Suprapubic skin (tissue), 3 donors: ENCODE results near the gene SLC16A3.

Source experiments
- EP300 ChIP-seq: sonication (generic); formaldehyde crosslinking; IDR thresholded peaks from one replicate; pipeline ENCODE4 v1.6.1; 2017; ENCODE audit warnings: antibody characterized with exemption
- POLR2A ChIP-seq, 2 donors: fragments of 450-650 bp; IDR thresholded peaks; one replicate each; pipeline ENCODE4 v1.6.1; 2017; ENCODE audit warnings: antibody characterized with exemption in 2 of 2, mild to moderate bottlenecking in 2 of 2, moderate library complexity in 2 of 2
- TF ChIP-seq, protein P1 (sequence below), 2 donors: fragments of 200-600 bp in 1 of 2; fragments of 450-650 bp in 1 of 2; sonication (generic) in 1 of 2; IDR thresholded peaks; one replicate each; pipeline ENCODE4 v1.5.1; 2016 to 2019; ENCODE audit warnings: antibody characterized with exemption in 2 of 2, mild to moderate bottlenecking in 1 of 2, moderate library complexity in 1 of 2

DNA sequence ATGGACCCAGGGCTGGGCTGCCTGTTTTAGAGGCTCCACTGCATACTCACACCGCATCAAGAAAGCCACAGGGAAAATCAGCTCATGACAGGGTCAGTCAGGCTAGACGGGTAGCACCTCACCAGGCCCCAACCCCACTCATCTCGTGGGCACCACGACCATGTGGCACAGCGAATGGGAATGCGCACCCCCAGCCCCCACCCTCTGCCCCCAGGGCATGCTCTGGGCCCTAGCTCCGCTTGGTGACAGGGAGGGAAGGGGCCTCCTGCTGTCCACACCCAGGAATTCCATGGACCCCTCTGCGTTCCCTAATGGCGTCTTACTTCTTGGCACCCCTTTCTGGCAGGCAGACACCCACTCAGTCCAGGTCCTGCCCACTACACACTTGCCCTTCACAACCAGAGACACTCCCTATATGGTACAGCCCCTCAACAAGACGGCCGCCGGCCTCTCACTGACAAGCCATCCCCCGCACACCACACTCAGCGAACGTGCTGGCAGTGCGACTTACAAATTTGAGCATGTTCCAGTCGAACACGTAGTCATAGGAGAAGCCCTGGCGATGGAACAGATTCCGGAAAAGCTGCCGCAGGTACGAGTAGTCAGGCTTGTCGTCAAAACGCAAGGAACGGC, 22.1 kb downstream of the SLC16A3 start:
- TF ChIP-seq, protein P1, sequence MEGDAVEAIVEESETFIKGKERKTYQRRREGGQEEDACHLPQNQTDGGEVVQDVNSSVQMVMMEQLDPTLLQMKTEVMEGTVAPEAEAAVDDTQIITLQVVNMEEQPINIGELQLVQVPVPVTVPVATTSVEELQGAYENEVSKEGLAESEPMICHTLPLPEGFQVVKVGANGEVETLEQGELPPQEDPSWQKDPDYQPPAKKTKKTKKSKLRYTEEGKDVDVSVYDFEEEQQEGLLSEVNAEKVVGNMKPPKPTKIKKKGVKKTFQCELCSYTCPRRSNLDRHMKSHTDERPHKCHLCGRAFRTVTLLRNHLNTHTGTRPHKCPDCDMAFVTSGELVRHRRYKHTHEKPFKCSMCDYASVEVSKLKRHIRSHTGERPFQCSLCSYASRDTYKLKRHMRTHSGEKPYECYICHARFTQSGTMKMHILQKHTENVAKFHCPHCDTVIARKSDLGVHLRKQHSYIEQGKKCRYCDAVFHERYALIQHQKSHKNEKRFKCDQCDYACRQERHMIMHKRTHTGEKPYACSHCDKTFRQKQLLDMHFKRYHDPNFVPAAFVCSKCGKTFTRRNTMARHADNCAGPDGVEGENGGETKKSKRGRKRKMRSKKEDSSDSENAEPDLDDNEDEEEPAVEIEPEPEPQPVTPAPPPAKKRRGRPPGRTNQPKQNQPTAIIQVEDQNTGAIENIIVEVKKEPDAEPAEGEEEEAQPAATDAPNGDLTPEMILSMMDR (IDR thresholded peaks at IDR 0.05) = no peak
- TF ChIP-seq POLR2A (IDR thresholded peaks at IDR 0.05) = no peak
- TF ChIP-seq EP300 = no peak
